ENCODE data around the gene ANKRD44. TPM values are rescaled to one million over a fixed set of nuclear protein-coding genes. Genes with fewer than 3 reads are reported as not detected.

Gene ANKRD44
- total and polyA plus RNA-seq, 2 of the 8 experiments (the other 6 are each of a cell fraction or from before 2014, with no cell fraction given): 1.2 to 1.3 TPM

DNA sequence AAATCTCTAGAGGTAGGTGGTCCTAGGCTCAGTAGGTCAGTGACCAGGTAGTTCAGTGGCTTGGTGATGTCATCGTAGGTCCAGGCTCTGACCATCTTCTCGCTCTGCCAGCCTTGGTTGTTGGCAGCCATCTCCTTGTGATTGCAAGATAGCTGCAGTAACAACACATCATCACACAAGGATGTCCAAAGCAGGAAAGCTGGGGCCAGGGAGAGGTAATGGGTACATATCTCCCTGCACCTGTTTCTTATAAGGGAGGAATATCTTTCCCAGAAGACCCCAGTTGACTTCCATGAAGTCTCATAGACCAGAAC is 60.5 kb downstream of the ANKRD44 start (continued):
- no peak for TF ChIP-seq RNF2 (IDR thresholded peaks at IDR 0.05; ENCODE audit: borderline replicate concordance, low read depth, low read length, missing control alignments, poor library complexity, severe bottlenecking)
- TF ChIP-seq EZH2 (IDR thresholded peaks at IDR 0.05; ENCODE audit: low read depth, low read length, severe bottlenecking): no peak
- TF ChIP-seq MAFK (IDR thresholded peaks at IDR 0.05; ENCODE audit: low read depth, low read length): no peak
- TF ChIP-seq CREB1 (IDR thresholded peaks at IDR 0.05): no peak
- TF ChIP-seq ZNF274 (IDR thresholded peaks at IDR 0.05; ENCODE audit: borderline replicate concordance, extremely low read depth, low read length): no peak
- TF ChIP-seq SUZ12 (IDR thresholded peaks at IDR 0.05; ENCODE audit: low read length): no peak
- TF ChIP-seq, protein P1, sequence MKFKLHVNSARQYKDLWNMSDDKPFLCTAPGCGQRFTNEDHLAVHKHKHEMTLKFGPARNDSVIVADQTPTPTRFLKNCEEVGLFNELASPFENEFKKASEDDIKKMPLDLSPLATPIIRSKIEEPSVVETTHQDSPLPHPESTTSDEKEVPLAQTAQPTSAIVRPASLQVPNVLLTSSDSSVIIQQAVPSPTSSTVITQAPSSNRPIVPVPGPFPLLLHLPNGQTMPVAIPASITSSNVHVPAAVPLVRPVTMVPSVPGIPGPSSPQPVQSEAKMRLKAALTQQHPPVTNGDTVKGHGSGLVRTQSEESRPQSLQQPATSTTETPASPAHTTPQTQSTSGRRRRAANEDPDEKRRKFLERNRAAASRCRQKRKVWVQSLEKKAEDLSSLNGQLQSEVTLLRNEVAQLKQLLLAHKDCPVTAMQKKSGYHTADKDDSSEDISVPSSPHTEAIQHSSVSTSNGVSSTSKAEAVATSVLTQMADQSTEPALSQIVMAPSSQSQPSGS (IDR thresholded peaks at IDR 0.05; ENCODE audit: low read length): no peak
- no peak for TF ChIP-seq CTBP2 (IDR thresholded peaks at IDR 0.05; ENCODE audit: borderline replicate concordance, insufficient read depth, insufficient read length, low read length)
- no peak for TF ChIP-seq SIN3A (conservative IDR thresholded peaks at IDR 0.05 in 1 of 2, IDR thresholded peaks at IDR 0.05 in 1 of 2; ENCODE audit: low read depth in 1 of 2, low read length in 2 of 2)

Data from H1 (cell line).